Inflammatory macrophage (primary cell): ENCODE measurements around the gene CTIF.
"Not testable (repeated sequence)": the region's sequence is repeated elsewhere in the genome, so short reads cannot be mapped to it uniquely, and the experiment has no call there.

Experiments
- DNase-seq, 2 donors: peaks; one replicate each; pipeline ENCODE4 v3.0.0-alpha.2; 2020 to 2022

Gene CTIF

GRCh38 chr18:48645427-48646002 is 106.7 kb downstream of the CTIF start:
- DNase-seq = no peak

- DNase-seq = no peak
Observed at GRCh38 chr18:48646976-48647375, 108.1 kb downstream of the CTIF start.

GRCh38 chr18:48649231-48649630 is 110.4 kb downstream of the CTIF start:
- DNase-seq = no peak

GRCh38 chr18:48654591-48654990 is 115.8 kb downstream of the CTIF start:
- DNase-seq = not testable (repeated sequence)

- DNase-seq = no peak
Observed at GRCh38 chr18:48655508-48655907, 116.7 kb downstream of the CTIF start.

- no peak for DNase-seq
Observed at GRCh38 chr18:48656176-48656575, 117.3 kb downstream of the CTIF start.

- DNase-seq = peak in 1 of 2 donors; percentile 13
Observed at GRCh38 chr18:48656582-48656981, 117.8 kb downstream of the CTIF start.

- DNase-seq = peak; percentile 44 to 73
Observed at GRCh38 chr18:48657447-48658120, 118.8 kb downstream of the CTIF start.

- DNase-seq = no peak
Observed at GRCh38 chr18:48658721-48659120, 119.9 kb downstream of the CTIF start.

- no peak for DNase-seq
Observed at GRCh38 chr18:48659188-48660009, 120.6 kb downstream of the CTIF start.

GRCh38 chr18:48660346-48661228 is 121.8 kb downstream of the CTIF start:
- no peak for DNase-seq

- no peak for DNase-seq
Observed at GRCh38 chr18:48661421-48661820, 122.6 kb downstream of the CTIF start.

GRCh38 chr18:48662011-48662661 is 123.3 kb downstream of the CTIF start:
- DNase-seq = peak; percentile 67 to 76

- DNase-seq = no peak
Observed at GRCh38 chr18:48663096-48663930, 124.5 kb downstream of the CTIF start.

- DNase-seq = peak; percentile 41 to 50
Observed at GRCh38 chr18:48663931-48664847, 125.4 kb downstream of the CTIF start.

GRCh38 chr18:48665654-48666053 is 126.8 kb downstream of the CTIF start:
- DNase-seq = no peak

- no peak for DNase-seq
Observed at GRCh38 chr18:48666613-48667012, 127.8 kb downstream of the CTIF start.

GRCh38 chr18:48667276-48668254 is 128.7 kb downstream of the CTIF start:
- no peak for DNase-seq
